ENCODE results near the gene NUB1.

The NUB1 gene

GRCh38 chr7:151392002-151392401, 50.4 kb downstream of the NUB1 start:
- H3K14ac ChIP-seq (ENCODE audit: low read length): no peak overlapping the region
- no peak overlapping the region for H2BK12ac ChIP-seq (ENCODE audit: low read length)
- no peak overlapping the region for H3K27ac ChIP-seq (replicated peaks; ENCODE audit: low read length)
- peaks cover 10 to 12% of the 10 kb centered on the region in 2 donors for H3K36me3 ChIP-seq (replicated peaks in 1 of 2; ENCODE audit: control insufficient read depth in 2 of 2, insufficient read depth in 2 of 2, low read length in 2 of 2)
- no peak overlapping the region for H2BK120ac ChIP-seq (ENCODE audit: low read depth, low read length)
- no CpG with 5 or more reads among the region's 8 CpGs for WGBS, 2 donors (ENCODE audit: extremely low coverage in 2 of 2, insufficient read length in 2 of 2, insufficient replicate concordance in 1 of 2)
- no peak overlapping the region for H3K4ac ChIP-seq (ENCODE audit: low read length)
- H2BK5ac ChIP-seq (ENCODE audit: low read length): no peak overlapping the region
- no peaks in the 10 kb centered on the region for H3K79me1 ChIP-seq (ENCODE audit: low read depth, low read length)
- H4K91ac ChIP-seq (ENCODE audit: low read depth, low read length, poor library complexity): no peak overlapping the region
- H2AFZ ChIP-seq (ENCODE audit: low read length): no peak overlapping the region
- no peak overlapping the region for H3K18ac ChIP-seq (ENCODE audit: low read length)
- no peak for DNase-seq (ENCODE audit: low spot score)
- no peak overlapping the region for H3K4me3 ChIP-seq (ENCODE audit: low read length in 2 of 2)
- no peak overlapping the region for H3K4me2 ChIP-seq (ENCODE audit: insufficient read depth, low read length, poor library complexity, severe bottlenecking)
- H3K9ac ChIP-seq (ENCODE audit: low read depth, low read length, poor library complexity): no peak overlapping the region
- H3K27me3 ChIP-seq (ENCODE audit: control insufficient read depth in 3 of 3, insufficient read depth in 3 of 3, low read depth in 1 of 3, low read length in 3 of 3): no peaks in the 10 kb centered on the region
- H3K9me3 ChIP-seq (replicated peaks in 1 of 2; ENCODE audit: control insufficient read depth in 2 of 2, insufficient read depth in 1 of 2, low read depth in 1 of 2, low read length in 2 of 2): no peaks in the 10 kb centered on the region
- H2BK15ac ChIP-seq (ENCODE audit: low read length): no peak overlapping the region
- peaks cover 0 to 16% of the 10 kb centered on the region in 2 donors for H3K4me1 ChIP-seq (ENCODE audit: control insufficient read depth in 2 of 2, insufficient read depth in 1 of 2, low read depth in 1 of 2, low read length in 2 of 2)
- H4K8ac ChIP-seq (ENCODE audit: low read depth, low read length): no peak overlapping the region
- no peak overlapping the region for H2AK5ac ChIP-seq (ENCODE audit: low read depth, low read length)
- H3K23ac ChIP-seq (ENCODE audit: low read depth, low read length, poor library complexity): no peak overlapping the region

GRCh38 chr7:151392426-151392825, 50.8 kb downstream of the NUB1 start:
- H4K8ac ChIP-seq (ENCODE audit: low read depth, low read length): no peak overlapping the region
- no CpG with 5 or more reads among the region's 13 CpGs for WGBS, 2 donors (ENCODE audit: extremely low coverage in 2 of 2, insufficient read length in 2 of 2, insufficient replicate concordance in 1 of 2)
- H3K36me3 ChIP-seq (replicated peaks in 1 of 2; ENCODE audit: control insufficient read depth in 2 of 2, insufficient read depth in 2 of 2, low read length in 2 of 2): peaks cover 10 to 12% of the 10 kb centered on the region in 2 donors
- no peaks in the 10 kb centered on the region for H3K9me3 ChIP-seq (replicated peaks in 1 of 2; ENCODE audit: control insufficient read depth in 2 of 2, insufficient read depth in 1 of 2, low read depth in 1 of 2, low read length in 2 of 2)
- H3K4me3 ChIP-seq (ENCODE audit: low read length in 2 of 2): no peak overlapping the region
- H2AK5ac ChIP-seq (ENCODE audit: low read depth, low read length): no peak overlapping the region
- H3K27ac ChIP-seq (replicated peaks; ENCODE audit: low read length): no peak overlapping the region
- H2BK120ac ChIP-seq (ENCODE audit: low read depth, low read length): no peak overlapping the region
- no peak overlapping the region for H2BK12ac ChIP-seq (ENCODE audit: low read length)
- no peaks in the 10 kb centered on the region for H3K27me3 ChIP-seq (ENCODE audit: control insufficient read depth in 3 of 3, insufficient read depth in 3 of 3, low read depth in 1 of 3, low read length in 3 of 3)
- H3K9ac ChIP-seq (ENCODE audit: low read depth, low read length, poor library complexity): no peak overlapping the region
- H2BK15ac ChIP-seq (ENCODE audit: low read length): no peak overlapping the region
- no peak overlapping the region for H2AFZ ChIP-seq (ENCODE audit: low read length)
- no peak overlapping the region for H3K4ac ChIP-seq (ENCODE audit: low read length)
- peaks cover 0 to 16% of the 10 kb centered on the region in 2 donors for H3K4me1 ChIP-seq (ENCODE audit: control insufficient read depth in 2 of 2, insufficient read depth in 1 of 2, low read depth in 1 of 2, low read length in 2 of 2)
- H2BK5ac ChIP-seq (ENCODE audit: low read length): no peak overlapping the region
- no peak for DNase-seq (ENCODE audit: low spot score)
- no peak overlapping the region for H4K91ac ChIP-seq (ENCODE audit: low read depth, low read length, poor library complexity)
- H3K79me1 ChIP-seq (ENCODE audit: low read depth, low read length): no peaks in the 10 kb centered on the region
- peak overlapping the region; percentile 23 for H3K18ac ChIP-seq (ENCODE audit: low read length)
- H3K14ac ChIP-seq (ENCODE audit: low read length): no peak overlapping the region
- no peak overlapping the region for H3K4me2 ChIP-seq (ENCODE audit: insufficient read depth, low read length, poor library complexity, severe bottlenecking)
- H3K23ac ChIP-seq (ENCODE audit: low read depth, low read length, poor library complexity): peak overlapping the region; percentile 68

- Histone ChIP-seq H4K91ac (ENCODE audit: low read depth, low read length, poor library complexity) (no peak overlapping the region), H3K9me3 (replicated peaks in 1 of 2; ENCODE audit: control insufficient read depth in 2 of 2, insufficient read depth in 1 of 2, low read depth in 1 of 2, low read length in 2 of 2) (peaks cover 0 to 4% of the 10 kb centered on the region in 2 donors), H3K18ac (ENCODE audit: low read length) (peak overlapping the region; percentile 16), H2AFZ (ENCODE audit: low read length) (no peak overlapping the region), H2AK5ac (ENCODE audit: low read depth, low read length) (no peak overlapping the region), H3K4me2 (ENCODE audit: insufficient read depth, low read length, poor library complexity, severe bottlenecking) (no peak overlapping the region), H3K9ac (ENCODE audit: low read depth, low read length, poor library complexity) (peak overlapping the region; percentile 32), H3K4ac (ENCODE audit: low read length) (no peak overlapping the region), H3K4me3 (ENCODE audit: low read length in 2 of 2) (no peak overlapping the region), H2BK15ac (ENCODE audit: low read length) (no peak overlapping the region), H3K14ac (ENCODE audit: low read length) (peak overlapping the region; percentile 1), H3K79me1 (ENCODE audit: low read depth, low read length) (no peaks in the 10 kb centered on the region), H3K27ac (replicated peaks; ENCODE audit: low read length) (no peak overlapping the region), H3K27me3 (ENCODE audit: control insufficient read depth in 3 of 3, insufficient read depth in 3 of 3, low read depth in 1 of 3, low read length in 3 of 3) (peaks cover 0 to 2% (median 0%) of the 10 kb centered on the region in 3 experiments), H4K8ac (ENCODE audit: low read depth, low read length) (no peak overlapping the region), H2BK12ac (ENCODE audit: low read length) (no peak overlapping the region), H2BK5ac (ENCODE audit: low read length) (no peak overlapping the region), H3K4me1 (ENCODE audit: control insufficient read depth in 2 of 2, insufficient read depth in 1 of 2, low read depth in 1 of 2, low read length in 2 of 2) (peaks cover 0 to 16% of the 10 kb centered on the region in 2 donors), H3K36me3 (replicated peaks in 1 of 2; ENCODE audit: control insufficient read depth in 2 of 2, insufficient read depth in 2 of 2, low read length in 2 of 2) (peaks cover 16 to 19% of the 10 kb centered on the region in 2 donors), H2BK120ac (ENCODE audit: low read depth, low read length) (no peak overlapping the region), H3K23ac (ENCODE audit: low read depth, low read length, poor library complexity) (no peak overlapping the region)
- DNase-seq (ENCODE audit: low spot score): no peak
- WGBS, 2 donors (ENCODE audit: extremely low coverage in 2 of 2, insufficient read length in 2 of 2, insufficient replicate concordance in 1 of 2): no CpG with 5 or more reads among the region's 31 CpGs
These were observed 51.7 kb downstream of the NUB1 start for GRCh38 chr7:151393031-151393977.

All from neuronal stem cell (in vitro differentiated cells).